GM23248 (cell line): ENCODE measurements around the gene NGDN.

Source experiments
- EZH2 ChIP-seq: fragments of 200-600 bp; sonication (generic); IDR thresholded peaks from 2 replicates; pipeline ENCODE4 v1.6.1; 2018; ENCODE audit warnings: antibody characterized with exemption, mild to moderate bottlenecking; ENCODE audit not compliant: insufficient read depth, poor library complexity, severe bottlenecking
- EZH2phosphoT487 ChIP-seq: fragments of 200-600 bp; sonication (generic); IDR thresholded peaks from 2 replicates; pipeline ENCODE4 v1.6.1; 2018; ENCODE audit warnings: antibody characterized with exemption, moderate library complexity, mild to moderate bottlenecking, low read depth; ENCODE audit not compliant: insufficient read depth

DNA sequence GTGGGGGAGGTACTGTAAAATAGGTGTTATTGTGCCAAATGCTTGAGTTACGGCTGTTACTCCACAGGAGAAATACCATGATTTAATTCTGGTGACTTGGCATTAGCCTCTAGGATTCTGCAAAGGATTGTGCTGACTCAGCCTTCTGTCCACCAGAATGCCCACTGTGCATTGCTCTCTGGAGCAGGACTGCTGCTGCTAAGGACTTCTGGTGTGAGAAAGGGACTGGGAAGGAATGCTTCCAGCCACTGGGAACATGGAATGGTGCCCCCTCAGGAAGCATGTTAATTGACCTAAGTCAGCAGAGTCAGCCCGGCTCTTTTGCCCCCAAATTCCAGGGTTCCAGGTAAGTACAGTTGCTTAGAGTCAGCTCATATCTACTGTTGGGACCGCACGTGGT, 49.2 kb downstream of the NGDN start:
- TF ChIP-seq EZH2phosphoT487 = no peak
- TF ChIP-seq EZH2 = no peak
